ENCODE measurements around the gene FAXDC2. TPM values are rescaled to one million over a fixed set of nuclear protein-coding genes. Genes with fewer than 3 reads are reported as not detected.
A peak's percentile ranks its signal among the peaks of the same experiment; 100 is the strongest.

FAXDC2 gene
- total RNA-seq, 1 donor from 2014 or later, result 27.6 TPM

- DNase-seq (ENCODE audit: missing footprints), result no peak
These were observed 67.4 kb downstream of the FAXDC2 start for GRCh38 chr5:154782812-154783592.

GRCh38 chr5:154782326-154782725 is 68.1 kb downstream of the FAXDC2 start:
- ATAC-seq (no peak), DNase-seq (ENCODE audit: missing footprints) (no peak)
- intact Hi-C loops (cut with DNase I), result no loop called here

More at GRCh38 chr5:154782812-154783592, 67.4 kb downstream of the FAXDC2 start:
- intact Hi-C loops (cut with DNase I), result no loop called here
- peak; percentile 14 for ATAC-seq

DNA sequence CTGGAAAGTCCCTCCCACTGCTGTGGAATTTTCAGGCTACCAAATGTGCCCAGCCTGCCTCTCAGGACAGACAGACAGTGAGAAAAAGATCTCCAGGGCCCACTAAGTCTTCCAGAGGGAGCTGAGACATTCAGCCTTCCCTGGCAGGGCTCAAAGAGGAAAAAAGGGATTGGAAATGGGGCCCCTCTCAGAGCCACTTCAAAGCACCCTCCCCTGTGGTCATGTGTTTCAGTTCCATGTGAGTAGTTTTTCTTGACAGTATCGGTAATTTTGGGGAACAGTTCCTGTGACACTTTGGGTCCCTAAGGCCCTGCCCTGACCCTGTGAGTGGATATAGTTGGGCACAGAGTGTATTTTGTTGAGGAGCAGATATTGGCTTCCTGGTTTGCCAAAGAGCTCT is 70.3 kb downstream of the FAXDC2 start:
- intact Hi-C loops (cut with DNase I), result no loop called here
- no peak for DNase-seq (ENCODE audit: missing footprints)
- ATAC-seq, result no peak

DNA sequence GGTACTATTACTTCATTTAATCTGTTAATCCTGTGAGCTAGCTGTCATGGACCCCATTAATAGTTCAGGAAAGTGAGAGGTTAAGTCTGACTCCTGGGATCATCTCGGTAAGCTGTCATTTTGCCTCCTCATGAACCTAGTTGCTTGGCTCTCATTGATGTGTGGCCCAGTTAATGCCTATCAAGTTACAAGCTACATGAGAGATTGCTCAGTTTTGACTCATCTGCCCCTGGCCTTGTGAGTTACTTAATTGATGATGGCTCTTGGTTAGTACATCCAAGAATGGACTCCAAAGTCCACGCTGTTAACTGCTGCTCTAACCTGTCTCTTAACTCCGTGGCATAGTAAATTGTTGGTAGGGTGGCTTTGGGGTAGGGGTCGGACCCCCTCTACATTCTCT is 71.3 kb downstream of the FAXDC2 start:
- intact Hi-C loops (cut with DNase I), result no loop called here
- no peak for ATAC-seq
- DNase-seq (ENCODE audit: missing footprints), result no peak

GRCh38 chr5:154778534-154778933 is 71.9 kb downstream of the FAXDC2 start:
- intact Hi-C loops (cut with DNase I), result no loop called here
- no peak for DNase-seq (ENCODE audit: missing footprints)

GRCh38 chr5:154776167-154776566 is 74.2 kb downstream of the FAXDC2 start:
- DNase-seq (ENCODE audit: missing footprints) (no peak), ATAC-seq (peak; percentile 32)
- intact Hi-C loops (cut with DNase I), result no loop called here

More at GRCh38 chr5:154778534-154778933, 71.9 kb downstream of the FAXDC2 start:
- ATAC-seq, result peak; percentile 45

DNA sequence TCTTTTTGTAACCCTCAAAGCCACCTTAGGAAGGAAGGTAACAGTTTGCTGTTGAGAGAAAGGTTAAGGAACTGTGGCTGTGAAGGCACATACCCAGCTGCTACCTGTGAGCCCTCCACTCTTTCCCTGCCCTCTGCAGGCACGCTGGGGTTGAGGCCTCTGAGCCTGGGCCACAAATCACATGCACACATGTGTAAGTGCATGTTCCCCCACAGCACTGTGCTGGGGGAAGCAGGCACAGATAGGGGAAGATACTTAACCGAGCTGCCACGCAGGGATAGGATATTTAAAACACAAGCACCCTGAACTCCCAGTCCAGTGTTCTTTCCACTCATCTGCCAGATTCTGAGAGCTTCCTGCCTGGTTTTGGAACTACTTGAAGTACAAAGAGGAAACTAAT is 77.1 kb downstream of the FAXDC2 start:
- intact Hi-C loops (cut with DNase I), result no loop called here
- peak; percentile 20 for ATAC-seq
- no peak for DNase-seq (ENCODE audit: missing footprints)

DNA sequence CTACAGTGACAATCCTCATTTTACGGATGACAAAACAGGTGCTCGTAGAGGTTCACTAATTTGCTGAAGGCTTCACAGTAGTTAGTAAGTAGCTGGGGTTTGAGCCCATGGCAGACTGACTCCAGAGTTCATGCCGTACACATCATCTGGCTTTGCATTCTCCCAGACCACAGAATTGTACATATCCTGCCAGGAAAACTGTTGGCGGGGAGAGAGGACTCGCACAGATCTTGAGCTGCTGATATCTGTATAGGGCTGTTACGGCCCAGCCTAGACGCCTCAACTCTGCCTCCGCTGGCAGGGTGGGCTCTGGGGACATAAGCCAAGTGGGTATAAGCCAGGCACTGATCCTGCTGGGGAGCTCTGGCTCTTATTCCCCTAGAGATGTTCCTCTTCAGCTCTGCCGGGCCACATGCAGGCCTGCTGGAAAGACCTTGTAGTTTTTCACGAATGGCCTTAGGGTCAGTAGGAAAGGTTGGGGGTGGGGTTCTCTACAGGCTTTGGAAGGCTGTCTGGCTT is 79.0 kb downstream of the FAXDC2 start:
- no peak for DNase-seq (ENCODE audit: missing footprints)
- intact Hi-C loops (cut with DNase I), result no loop called here
- ATAC-seq, result peak; percentile 78

- no peak for ATAC-seq
These were observed 80.3 kb downstream of the FAXDC2 start for GRCh38 chr5:154770111-154770510.

More at GRCh38 chr5:154770111-154770510, 80.3 kb downstream of the FAXDC2 start:
- DNase-seq (ENCODE audit: missing footprints), result no peak
- intact Hi-C loops (cut with DNase I), result no loop called here

Small RNA genes within 50 kb of the gene (microRNA-seq; reads per million reads assigned to microRNA genes)
- gene MIR378H, result not detected

Other genes with a start within 250 kb of the FAXDC2 start
- 147 TPM for gene LARP1, start 95.2 kb downstream of the FAXDC2 start, total RNA-seq
- 26.3 TPM for gene CNOT8, start 8.0 kb upstream of the FAXDC2 start, total RNA-seq
- gene GEMIN5, start 87.6 kb upstream of the FAXDC2 start, total RNA-seq, result 13.0 TPM
- 74.7 TPM for gene MRPL22, start 90.5 kb upstream of the FAXDC2 start, total RNA-seq
- not detected for gene KIF4B, start 163.2 kb upstream of the FAXDC2 start, total RNA-seq